Neural crest cell (in vitro differentiated cells): ENCODE measurements around the gene ANXA2. TPM values are rescaled to one million over a fixed set of nuclear protein-coding genes. Genes with fewer than 3 reads are reported as not detected.
A peak's percentile ranks its signal among the peaks of the same experiment; 100 is the strongest.

Experiments used
- DNase-seq: peaks from one replicate; pipeline ENCODE4 v3.0.0; 2021; ENCODE audit warnings: low read depth, mixed read lengths, low spot score
- H3K27ac Mint-ChIP-seq: one replicate; pipeline ENCODE4 v1.8.0; 2021; ENCODE audit warnings: mild to moderate bottlenecking, mixed read lengths; ENCODE audit not compliant: unreplicated experiment
- H3K27me3 Mint-ChIP-seq: 2 replicates; pipeline ENCODE4 v1.8.0; 2021; ENCODE audit warnings: low read depth, mild to moderate bottlenecking, mixed read lengths
- H3K36me3 Mint-ChIP-seq: 2 replicates; pipeline ENCODE4 v1.8.0; 2021; ENCODE audit warnings: low read depth, mild to moderate bottlenecking, mixed read lengths
- H3K4me1 Mint-ChIP-seq: 2 replicates; pipeline ENCODE4 v1.8.0; 2021; ENCODE audit warnings: mixed read lengths
- H3K4me3 Mint-ChIP-seq: one replicate; pipeline ENCODE4 v1.8.0; 2021; ENCODE audit warnings: mild to moderate bottlenecking, mixed read lengths
- H3K9me3 Mint-ChIP-seq: 2 replicates; pipeline ENCODE4 v1.8.0; 2021; ENCODE audit warnings: mixed read lengths
- total RNA-seq: library from RNA; stranded (reverse); gene quantifications from 2 replicates; pipeline ENCODE4 v1.2.1, GENCODE V29; 2021
- TF ChIP-seq, protein P1 (sequence below): fragments of 200-600 bp; sonication (generic); conservative IDR thresholded peaks from 2 replicates; pipeline ENCODE4 v1.5.0; 2021; ENCODE audit warnings: antibody characterized with exemption, mild to moderate bottlenecking

The ANXA2 gene
- total RNA-seq, 1 donor from 2014 or later = 122 TPM

GRCh38 chr15:60299452-60300047, 98.2 kb downstream of the ANXA2 start:
- H3K9me3 Mint-ChIP-seq = peaks cover 12% of the 10 kb centered on the region
- H3K4me3 Mint-ChIP-seq = no peak overlapping the region
- H3K27me3 Mint-ChIP-seq = no peaks in the 10 kb centered on the region
- no peak for DNase-seq
- peaks cover 11% of the 10 kb centered on the region for H3K36me3 Mint-ChIP-seq
- no peak overlapping the region for H3K27ac Mint-ChIP-seq
- TF ChIP-seq, protein P1, sequence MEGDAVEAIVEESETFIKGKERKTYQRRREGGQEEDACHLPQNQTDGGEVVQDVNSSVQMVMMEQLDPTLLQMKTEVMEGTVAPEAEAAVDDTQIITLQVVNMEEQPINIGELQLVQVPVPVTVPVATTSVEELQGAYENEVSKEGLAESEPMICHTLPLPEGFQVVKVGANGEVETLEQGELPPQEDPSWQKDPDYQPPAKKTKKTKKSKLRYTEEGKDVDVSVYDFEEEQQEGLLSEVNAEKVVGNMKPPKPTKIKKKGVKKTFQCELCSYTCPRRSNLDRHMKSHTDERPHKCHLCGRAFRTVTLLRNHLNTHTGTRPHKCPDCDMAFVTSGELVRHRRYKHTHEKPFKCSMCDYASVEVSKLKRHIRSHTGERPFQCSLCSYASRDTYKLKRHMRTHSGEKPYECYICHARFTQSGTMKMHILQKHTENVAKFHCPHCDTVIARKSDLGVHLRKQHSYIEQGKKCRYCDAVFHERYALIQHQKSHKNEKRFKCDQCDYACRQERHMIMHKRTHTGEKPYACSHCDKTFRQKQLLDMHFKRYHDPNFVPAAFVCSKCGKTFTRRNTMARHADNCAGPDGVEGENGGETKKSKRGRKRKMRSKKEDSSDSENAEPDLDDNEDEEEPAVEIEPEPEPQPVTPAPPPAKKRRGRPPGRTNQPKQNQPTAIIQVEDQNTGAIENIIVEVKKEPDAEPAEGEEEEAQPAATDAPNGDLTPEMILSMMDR = peak; percentile 22
- H3K4me1 Mint-ChIP-seq = no peaks in the 10 kb centered on the region

Other genes starting within 250 kb of the ANXA2 start
- 69.7 and 80.3 TPM in 2 replicates for gene ICE2, start 81.2 kb upstream of the ANXA2 start, total RNA-seq